PC-3 (cell line): ENCODE data around the gene SCAMP4. TPM values are rescaled to one million over a fixed set of nuclear protein-coding genes. Genes with fewer than 3 reads are reported as not detected.

Experiments
- ATAC-seq: fragments of 200-7000 bp; cut with Tn5 transposase; 2 replicates; pipeline ENCODE4 v1.9.1; 2020; ENCODE audit warnings: mild to moderate bottlenecking, moderate library complexity
- BruUV-seq: library from RNA; stranded (reverse); fragments of 400-500 nt; replicated peaks from 2 replicates; lab custom pipeline; 2021; lab: Mats Ljungman, UMichigan
- CTCF ChIA-PET: fragments of 300-600 bp; sonication (Branson Sonifier 250); formaldehyde crosslinking; loops from one replicate; lab custom pipeline; 2022; ENCODE audit warnings: antibody characterized with exemption; lab: Charles Lee
- POLR2A ChIA-PET: fragments of 300-600 bp; sonication (Branson Sonifier 250); formaldehyde crosslinking; loops from one replicate; lab custom pipeline; 2022; ENCODE audit warnings: antibody characterized with exemption; ENCODE audit not compliant: unreplicated experiment; lab: Charles Lee
- DNase-seq: peaks from one replicate; pipeline ENCODE4 v3.0.0-alpha.2; 2015
- H2AFZ ChIP-seq: fragments of 300-600 bp; sonication (generic); 2 replicates; pipeline ENCODE4 v1.6.0; 2016; ENCODE audit warnings: antibody characterized with exemption, low read length
- H3F3A ChIP-seq: fragments of 300-600 bp; sonication (generic); one replicate; pipeline ENCODE4 v1.6.0; 2017; ENCODE audit warnings: antibody characterized with exemption, low read length, control low read depth, mild to moderate bottlenecking; ENCODE audit not compliant: unreplicated experiment
- H3K27ac ChIP-seq: fragments of 300-600 bp; sonication (generic); 2 replicates; pipeline ENCODE4 v1.5.1; 2016; ENCODE audit warnings: mild to moderate bottlenecking, low read length
- H3K27me3 ChIP-seq: fragments of 300-600 bp; sonication (generic); 2 replicates; pipeline ENCODE4 v1.6.1; 2016; ENCODE audit warnings: low read length, mixed read lengths
- H3K36me3 ChIP-seq: fragments of 300-600 bp; sonication (generic); 2 replicates; pipeline ENCODE4 v1.6.1; 2016; ENCODE audit warnings: low read depth, mixed run types, low read length, mixed read lengths
- H3K4me1 ChIP-seq: fragments of 300-600 bp; sonication (generic); 2 replicates; pipeline ENCODE4 v1.5.1; 2016; ENCODE audit warnings: low read length; ENCODE audit not compliant: insufficient read depth
- H3K4me2 ChIP-seq: fragments of 300-600 bp; sonication (generic); 2 replicates; pipeline ENCODE4 v1.6.0; 2016; ENCODE audit warnings: low read length
- H3K4me3 ChIP-seq: fragments of 300-600 bp; sonication (generic); 2 replicates; pipeline ENCODE4 v1.5.1; 2016; ENCODE audit warnings: mild to moderate bottlenecking, low read length, mixed read lengths
- H3K79me2 ChIP-seq: fragments of 300-600 bp; sonication (generic); 2 replicates; pipeline ENCODE4 v1.6.1; 2017; ENCODE audit warnings: low read length, mixed read lengths
- H3K9ac ChIP-seq: fragments of 300-600 bp; sonication (generic); 2 replicates; pipeline ENCODE4 v1.6.0; 2016; ENCODE audit warnings: mild to moderate bottlenecking, low read length
- H3K9me2 ChIP-seq: fragments of 300-600 bp; sonication (generic); replicated peaks from 2 replicates; pipeline ENCODE4 v1.6.1; 2016; ENCODE audit warnings: mixed run types, low read length, mixed read lengths
- H3K9me3 ChIP-seq: fragments of 300-600 bp; sonication (generic); 2 replicates; pipeline ENCODE4 v1.6.1; 2016; ENCODE audit warnings: low read length, mixed read lengths
- H4K20me1 ChIP-seq: fragments of 300-600 bp; sonication (generic); 2 replicates; pipeline ENCODE4 v1.6.1; 2016; ENCODE audit warnings: low read length, mixed read lengths
- EZH2 ChIP-seq: fragments of 300-600 bp; sonication (generic); IDR thresholded peaks from one replicate; pipeline ENCODE4 v1.6.1; 2017; ENCODE audit warnings: antibody characterized with exemption, mild to moderate bottlenecking, low read length; ENCODE audit not compliant: unreplicated experiment
- EZH2phosphoT487 ChIP-seq: fragments of 300-600 bp; sonication (generic); IDR thresholded peaks from 2 replicates; pipeline ENCODE4 v1.6.1; 2018; ENCODE audit warnings: mild to moderate bottlenecking, antibody characterized with exemption, low read length, borderline replicate concordance
- intact Hi-C: fragments of 100-400 bp; cut with micrococcal nuclease; formaldehyde crosslinking; loops from 2 replicates; pipeline ENCODE4 v1.9.0; 2023
- total RNA-seq: library from RNA; depleted of rRNA; stranded (reverse); fragments of >200 nt; gene quantifications from 2 replicates; pipeline ENCODE4 v1.2.3, GENCODE V29; 2014
- TF ChIP-seq, protein P1 (sequence below): fragments of 300-600 bp; sonication (generic); conservative IDR thresholded peaks from 2 replicates; pipeline ENCODE4 v1.5.1; 2017; ENCODE audit warnings: antibody characterized with exemption, low read depth, mild to moderate bottlenecking, low read length

SCAMP4 gene
- total RNA-seq, 1 experiment from 2014 or later = 61.5 TPM

DNA sequence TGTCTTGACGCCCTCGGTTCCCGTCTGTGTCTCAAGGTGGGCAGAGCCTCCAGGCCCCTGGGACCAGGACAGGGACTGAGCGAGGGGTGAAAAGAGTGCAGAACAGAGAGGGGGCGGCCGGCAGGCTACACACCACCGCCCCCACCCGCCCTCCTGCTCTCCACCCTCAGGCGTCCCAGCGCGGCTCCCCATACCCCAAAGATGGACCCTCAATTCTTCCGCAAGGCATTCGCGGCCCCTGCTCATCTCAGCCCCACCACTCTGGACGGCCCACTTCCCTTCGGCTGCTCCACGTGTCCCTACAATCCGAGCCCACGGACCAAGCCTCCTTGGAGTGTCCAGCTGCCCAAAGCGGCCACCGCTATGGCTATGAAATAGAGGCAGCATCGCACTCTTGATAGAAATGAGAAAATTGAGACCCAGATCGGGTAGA lies 43.6 kb upstream of the SCAMP4 start:
- Histone ChIP-seq H3K4me1 (peaks cover 17% of the 10 kb centered on the region; the same call in 1 of the 2 replicates), H3F3A (no peaks in the 10 kb centered on the region), H4K20me1 (peaks cover 27% of the 10 kb centered on the region), H3K79me2 (peaks cover 58% of the 10 kb centered on the region), H3K4me3 (peak overlapping the region; percentile 94), H2AFZ (no peak overlapping the region), H3K27ac (no peak overlapping the region), H3K9ac (peak overlapping the region; percentile 81), H3K4me2 (peak overlapping the region; percentile 95), H3K27me3 (no peaks in the 10 kb centered on the region), H3K9me2 (no peaks in the 10 kb centered on the region), H3K9me3 (no peaks in the 10 kb centered on the region), H3K36me3 (no peaks in the 10 kb centered on the region)
- CTCF ChIA-PET = no interaction called here
- POLR2A ChIA-PET = no interaction called here
- ATAC-seq (no peak), DNase-seq (no peak)
- BruUV-seq = no TSS peak
- TF ChIP-seq EZH2 (no peak), EZH2phosphoT487 (no peak)
- TF ChIP-seq, protein P1, sequence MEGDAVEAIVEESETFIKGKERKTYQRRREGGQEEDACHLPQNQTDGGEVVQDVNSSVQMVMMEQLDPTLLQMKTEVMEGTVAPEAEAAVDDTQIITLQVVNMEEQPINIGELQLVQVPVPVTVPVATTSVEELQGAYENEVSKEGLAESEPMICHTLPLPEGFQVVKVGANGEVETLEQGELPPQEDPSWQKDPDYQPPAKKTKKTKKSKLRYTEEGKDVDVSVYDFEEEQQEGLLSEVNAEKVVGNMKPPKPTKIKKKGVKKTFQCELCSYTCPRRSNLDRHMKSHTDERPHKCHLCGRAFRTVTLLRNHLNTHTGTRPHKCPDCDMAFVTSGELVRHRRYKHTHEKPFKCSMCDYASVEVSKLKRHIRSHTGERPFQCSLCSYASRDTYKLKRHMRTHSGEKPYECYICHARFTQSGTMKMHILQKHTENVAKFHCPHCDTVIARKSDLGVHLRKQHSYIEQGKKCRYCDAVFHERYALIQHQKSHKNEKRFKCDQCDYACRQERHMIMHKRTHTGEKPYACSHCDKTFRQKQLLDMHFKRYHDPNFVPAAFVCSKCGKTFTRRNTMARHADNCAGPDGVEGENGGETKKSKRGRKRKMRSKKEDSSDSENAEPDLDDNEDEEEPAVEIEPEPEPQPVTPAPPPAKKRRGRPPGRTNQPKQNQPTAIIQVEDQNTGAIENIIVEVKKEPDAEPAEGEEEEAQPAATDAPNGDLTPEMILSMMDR = no peak
- intact Hi-C loops = no loop called here

DNA sequence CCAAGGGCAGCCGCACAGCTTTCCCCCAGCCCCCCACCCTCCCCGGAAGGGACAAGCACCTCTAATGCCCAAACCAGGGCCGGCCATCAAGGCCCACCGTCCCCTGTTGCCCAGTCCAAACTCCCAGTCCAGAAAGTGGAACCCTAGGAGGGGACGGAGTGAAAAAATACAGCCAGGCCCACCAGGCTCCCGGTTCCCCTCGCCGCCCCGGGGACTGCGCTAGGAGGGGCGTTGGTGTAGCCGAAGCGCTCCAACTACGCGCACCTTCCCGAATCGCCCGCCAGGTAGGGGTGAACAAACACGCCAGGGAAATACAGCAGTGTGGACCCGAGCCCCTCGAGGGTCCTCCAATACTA lies 43.2 kb upstream of the SCAMP4 start:
- H3K27me3 ChIP-seq = no peaks in the 10 kb centered on the region
- H3K9me2 ChIP-seq = no peaks in the 10 kb centered on the region
- BruUV-seq = TSS peak; percentile 68
- TF ChIP-seq EZH2 = no peak
- TF ChIP-seq EZH2phosphoT487 = no peak
- TF ChIP-seq, protein P1 = no peak
- no peak for DNase-seq
- POLR2A ChIA-PET = no interaction called here
- H3K4me3 ChIP-seq = peak overlapping the region; percentile 94
- H3K27ac ChIP-seq = no peak overlapping the region
- no peaks in the 10 kb centered on the region for H3K9me3 ChIP-seq
- H3K9ac ChIP-seq = peak overlapping the region; percentile 81
- intact Hi-C loops = no loop called here
- peaks cover 27% of the 10 kb centered on the region for H4K20me1 ChIP-seq
- CTCF ChIA-PET = no interaction called here
- H3K36me3 ChIP-seq = no peaks in the 10 kb centered on the region
- H3K4me1 ChIP-seq = peaks cover 17% of the 10 kb centered on the region; the same call in 1 of the 2 replicates
- no peak for ATAC-seq
- peak overlapping the region; percentile 95 for H3K4me2 ChIP-seq
- no peaks in the 10 kb centered on the region for H3F3A ChIP-seq
- H3K79me2 ChIP-seq = peaks cover 56% of the 10 kb centered on the region
- no peak overlapping the region for H2AFZ ChIP-seq

DNA sequence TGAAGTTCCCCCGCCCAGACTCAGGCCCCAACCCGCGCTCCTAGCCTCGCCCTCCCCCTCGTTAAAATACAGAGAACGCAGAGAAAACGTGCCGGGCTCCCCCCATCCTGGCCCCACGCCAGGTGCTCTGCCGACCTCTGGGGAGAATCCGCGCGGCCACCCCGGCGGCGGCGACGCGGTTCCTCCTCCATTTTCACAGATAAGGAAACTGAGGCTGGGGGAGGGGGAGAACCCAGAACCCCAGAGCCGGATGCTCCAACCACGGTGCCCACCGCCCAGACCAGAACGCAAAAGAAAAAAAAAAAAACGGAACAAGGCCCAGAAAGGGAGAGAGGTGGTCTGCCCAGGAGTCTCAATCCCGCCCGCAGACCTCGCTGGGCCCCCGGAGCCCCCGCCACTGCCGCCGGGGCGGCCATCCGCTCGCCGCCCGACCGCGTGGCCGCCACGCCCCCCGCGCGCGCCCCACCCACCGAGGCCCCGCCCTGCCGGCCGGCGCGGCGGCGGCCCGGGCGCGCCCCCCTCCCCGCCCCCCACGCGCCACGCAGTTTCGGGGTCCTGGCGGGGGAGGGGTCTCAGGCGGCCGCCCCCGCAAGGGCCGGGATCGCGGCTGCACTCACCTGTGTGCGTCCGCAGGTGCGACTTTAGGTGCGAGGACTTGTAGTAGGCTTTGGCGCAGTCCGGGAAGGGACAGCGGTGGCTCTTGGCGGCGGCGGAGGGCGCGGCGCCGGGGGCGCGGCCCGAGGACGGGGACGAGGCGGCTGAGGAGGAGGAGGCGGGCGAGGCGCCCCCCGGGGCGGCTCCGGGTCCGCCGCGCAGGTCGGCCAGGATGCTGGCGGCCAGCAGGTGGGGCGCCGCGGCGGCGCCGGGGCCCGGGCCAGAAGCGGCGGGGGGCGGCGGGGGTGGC lies 42.5 kb upstream of the SCAMP4 start:
- Histone ChIP-seq H3K4me2 (peak overlapping the region; percentile 95), H2AFZ (no peak overlapping the region), H3K27me3 (no peaks in the 10 kb centered on the region), H4K20me1 (peaks cover 27% of the 10 kb centered on the region), H3K9ac (peak overlapping the region; percentile 81), H3K9me3 (no peaks in the 10 kb centered on the region), H3K4me3 (peak overlapping the region; percentile 94), H3K79me2 (peaks cover 50% of the 10 kb centered on the region), H3K4me1 (peaks cover 12% of the 10 kb centered on the region; the same call in 1 of the 2 replicates), H3F3A (no peaks in the 10 kb centered on the region), H3K27ac (no peak overlapping the region), H3K36me3 (no peaks in the 10 kb centered on the region), H3K9me2 (no peaks in the 10 kb centered on the region)
- POLR2A ChIA-PET = no interaction called here
- BruUV-seq = no TSS peak
- intact Hi-C loops = no loop called here
- TF ChIP-seq, protein P1 = no peak
- no peak for TF ChIP-seq EZH2
- no peak for TF ChIP-seq EZH2phosphoT487
- DNase-seq (peak; percentile 27), ATAC-seq (peak; percentile 4; the same call in 1 of the 2 replicates)
- CTCF ChIA-PET = no interaction called here
